ENCODE measurements around the gene HPCAL1. TPM values are rescaled to one million over a fixed set of nuclear protein-coding genes. Genes with fewer than 3 reads are reported as not detected.

The HPCAL1 gene
- total and polyA plus RNA-seq, 2 donors (not counting 1 experiment from before 2014, with no cell fraction given): 60.3 to 65.1 TPM

GRCh38 chr2:10447300-10447894 is 144.7 kb downstream of the HPCAL1 start:
- ATAC-seq (ENCODE audit: low read depth) (peak; percentile 16), DNase-seq (no peak)
- peaks cover 52% of the 10 kb centered on the region for H3K79me2 ChIP-seq (ENCODE audit: control insufficient read depth, insufficient read depth, low read length)

More at GRCh38 chr2:10447300-10447894, 144.7 kb downstream of the HPCAL1 start:
- H3K9ac ChIP-seq (ENCODE audit: low read length): peak overlapping the region; percentile 78
- ChIA-PET POLR2A (interaction anchor here (0.6 to 4.2 kb wide), 7 partner anchors 8 to 146 kb away, joined by 3 to 34 read pairs (median 5); no protein-coding TSS in a partner anchor), CTCF (interaction anchor here (0.7 to 6.9 kb wide), 11 partner anchors 13 to 464 kb away, joined by 3 to 95 read pairs (median 4); partner anchors contain the start of genes HPCAL1, KLF11 and RRM2)
- TF ChIP-seq EZH2 (IDR thresholded peaks at IDR 0.05; ENCODE audit: borderline replicate concordance, insufficient read depth, low read depth, low read length, poor library complexity, severe bottlenecking): no peak
- TF ChIP-seq, protein P1, sequence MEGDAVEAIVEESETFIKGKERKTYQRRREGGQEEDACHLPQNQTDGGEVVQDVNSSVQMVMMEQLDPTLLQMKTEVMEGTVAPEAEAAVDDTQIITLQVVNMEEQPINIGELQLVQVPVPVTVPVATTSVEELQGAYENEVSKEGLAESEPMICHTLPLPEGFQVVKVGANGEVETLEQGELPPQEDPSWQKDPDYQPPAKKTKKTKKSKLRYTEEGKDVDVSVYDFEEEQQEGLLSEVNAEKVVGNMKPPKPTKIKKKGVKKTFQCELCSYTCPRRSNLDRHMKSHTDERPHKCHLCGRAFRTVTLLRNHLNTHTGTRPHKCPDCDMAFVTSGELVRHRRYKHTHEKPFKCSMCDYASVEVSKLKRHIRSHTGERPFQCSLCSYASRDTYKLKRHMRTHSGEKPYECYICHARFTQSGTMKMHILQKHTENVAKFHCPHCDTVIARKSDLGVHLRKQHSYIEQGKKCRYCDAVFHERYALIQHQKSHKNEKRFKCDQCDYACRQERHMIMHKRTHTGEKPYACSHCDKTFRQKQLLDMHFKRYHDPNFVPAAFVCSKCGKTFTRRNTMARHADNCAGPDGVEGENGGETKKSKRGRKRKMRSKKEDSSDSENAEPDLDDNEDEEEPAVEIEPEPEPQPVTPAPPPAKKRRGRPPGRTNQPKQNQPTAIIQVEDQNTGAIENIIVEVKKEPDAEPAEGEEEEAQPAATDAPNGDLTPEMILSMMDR (IDR thresholded peaks at IDR 0.05): no peak
- peaks cover 0 to 5% (median 0%) of the 10 kb centered on the region in 3 donors for H3K9me3 ChIP-seq (ENCODE audit: control extremely low read depth in 1 of 3, control insufficient read depth in 2 of 3, insufficient read depth in 1 of 3, low read length in 2 of 3)
- peaks cover 6 to 26% of the 10 kb centered on the region in 2 experiments for H3K36me3 ChIP-seq (replicated peaks in 1 of 2; ENCODE audit: control extremely low read depth in 1 of 2, control insufficient read depth in 1 of 2, extremely low read depth in 1 of 2, insufficient read depth in 2 of 2, low read length in 1 of 2)
- Mint-ChIP-seq H3K9me3 (ENCODE audit: insufficient read depth) (no peaks in the 10 kb centered on the region), H3K27me3 (no peaks in the 10 kb centered on the region), H3K4me3 (peak overlapping the region; percentile 91), H3K4me1 (peaks cover 40% of the 10 kb centered on the region), H3K27ac (peak overlapping the region; percentile 79)
- no peak overlapping the region for H2AFZ ChIP-seq (ENCODE audit: insufficient read depth, low read depth, low read length, poor library complexity, severe bottlenecking)
- no peaks in the 10 kb centered on the region for H3K27me3 ChIP-seq (replicated peaks in 1 of 4; ENCODE audit: control extremely low read depth in 1 of 4, control insufficient read depth in 3 of 4, insufficient read depth in 4 of 4, low read length in 3 of 4)
- peak overlapping the region; percentile 81 for H3K4me2 ChIP-seq (replicated peaks; ENCODE audit: low read depth, low read length, poor library complexity, severe bottlenecking)
- peak overlapping the region; percentile 58 to 87 (median 63) for H3K4me3 ChIP-seq (ENCODE audit: control extremely low read depth in 1 of 5, extremely low read depth in 1 of 5, insufficient read depth in 1 of 5, low read depth in 2 of 5, low read length in 4 of 5)
- peak overlapping the region; percentile 83 to 93 for H3K27ac ChIP-seq (ENCODE audit: low read length in 2 of 2)
- WGBS (ENCODE audit: insufficient coverage): 2% methylated on average over 32 of the region's 32 CpGs
- intact Hi-C loops (cut with micrococcal nuclease): loop anchor here (2.0 to 10.0 kb wide), 5 partner anchors 70 to 1307 kb away; partner anchors contain the start of genes ADAM17, CPSF3, ITGB1BP1 and KLF11
- peaks cover 48% of the 10 kb centered on the region for H4K20me1 ChIP-seq (ENCODE audit: control insufficient read depth, insufficient read depth, low read length, poor library complexity, severe bottlenecking)
- peaks cover 44 to 59% of the 10 kb centered on the region in 2 donors for H3K4me1 ChIP-seq (ENCODE audit: control insufficient read depth in 2 of 2, insufficient read depth in 2 of 2, low read length in 2 of 2)
